ENCODE data around the gene ZMYM4.

ZMYM4 gene

GRCh38 chr1:35359995-35360394 is 91.5 kb downstream of the ZMYM4 start:
- TF ChIP-seq EZH2phosphoT487 (IDR thresholded peaks at IDR 0.05; ENCODE audit: borderline replicate concordance, low read length) (no peak), CTCF (IDR thresholded peaks at IDR 0.05; ENCODE audit: low read depth, low read length, poor library complexity, severe bottlenecking) (no peak)
- Histone ChIP-seq H3F3A (ENCODE audit: control insufficient read depth, insufficient read depth) (peaks cover 8% of the 10 kb centered on the region; the same call in 1 of the 2 replicates), H3K36me3 (ENCODE audit: control insufficient read depth, low read length) (peaks cover 30% of the 10 kb centered on the region), H3K27ac (ENCODE audit: low read depth, low read length) (no peak overlapping the region), H3K4me2 (ENCODE audit: low read length) (no peak overlapping the region), H4K20me1 (ENCODE audit: control insufficient read depth, insufficient read depth, low read depth, low read length) (no peaks in the 10 kb centered on the region), H3K9me2 (replicated peaks; ENCODE audit: control insufficient read depth, low read length) (no peaks in the 10 kb centered on the region), H3K79me2 (ENCODE audit: control insufficient read depth, low read length) (no peaks in the 10 kb centered on the region), H3K4me3 (ENCODE audit: low read length) (no peak overlapping the region), H3K4me1 (ENCODE audit: control insufficient read depth, low read length) (peaks cover 21% of the 10 kb centered on the region), H3K9me3 (ENCODE audit: control insufficient read depth, insufficient read depth, low read length) (no peaks in the 10 kb centered on the region), H3K27me3 (ENCODE audit: control insufficient read depth, low read length) (no peaks in the 10 kb centered on the region)

- H3K79me2 ChIP-seq (ENCODE audit: control insufficient read depth, low read length) = no peaks in the 10 kb centered on the region
- H4K20me1 ChIP-seq (ENCODE audit: control insufficient read depth, insufficient read depth, low read depth, low read length) = no peaks in the 10 kb centered on the region
- H3K27ac ChIP-seq (ENCODE audit: low read depth, low read length) = no peak overlapping the region
- peaks cover 25% of the 10 kb centered on the region for H3K4me1 ChIP-seq (ENCODE audit: control insufficient read depth, low read length)
- peaks cover 8% of the 10 kb centered on the region; the same call in 1 of the 2 replicates for H3F3A ChIP-seq (ENCODE audit: control insufficient read depth, insufficient read depth)
- H3K4me2 ChIP-seq (ENCODE audit: low read length) = no peak overlapping the region
- TF ChIP-seq CTCF (IDR thresholded peaks at IDR 0.05; ENCODE audit: low read depth, low read length, poor library complexity, severe bottlenecking) (no peak), EZH2phosphoT487 (IDR thresholded peaks at IDR 0.05; ENCODE audit: borderline replicate concordance, low read length) (no peak)
- no peaks in the 10 kb centered on the region for H3K9me2 ChIP-seq (replicated peaks; ENCODE audit: control insufficient read depth, low read length)
- peaks cover 31% of the 10 kb centered on the region for H3K36me3 ChIP-seq (ENCODE audit: control insufficient read depth, low read length)
- no peak overlapping the region for H3K4me3 ChIP-seq (ENCODE audit: low read length)
- no peaks in the 10 kb centered on the region for H3K27me3 ChIP-seq (ENCODE audit: control insufficient read depth, low read length)
- no peaks in the 10 kb centered on the region for H3K9me3 ChIP-seq (ENCODE audit: control insufficient read depth, insufficient read depth, low read length)
Observed at GRCh38 chr1:35361638-35362037, 93.1 kb downstream of the ZMYM4 start.

- Histone ChIP-seq H3K9me3 (ENCODE audit: control insufficient read depth, insufficient read depth, low read length) (no peaks in the 10 kb centered on the region), H3K36me3 (ENCODE audit: control insufficient read depth, low read length) (peaks cover 28% of the 10 kb centered on the region), H3K4me2 (ENCODE audit: low read length) (peak overlapping the region; percentile 35), H3K79me2 (ENCODE audit: control insufficient read depth, low read length) (no peaks in the 10 kb centered on the region), H3K4me3 (ENCODE audit: low read length) (peak overlapping the region; percentile 4; the same call in 1 of the 2 replicates), H3K27ac (ENCODE audit: low read depth, low read length) (peak overlapping the region; percentile 40), H3F3A (ENCODE audit: control insufficient read depth, insufficient read depth) (peaks cover 16% of the 10 kb centered on the region; the same call in 1 of the 2 replicates), H3K27me3 (ENCODE audit: control insufficient read depth, low read length) (no peaks in the 10 kb centered on the region), H3K4me1 (ENCODE audit: control insufficient read depth, low read length) (peaks cover 25% of the 10 kb centered on the region), H4K20me1 (ENCODE audit: control insufficient read depth, insufficient read depth, low read depth, low read length) (no peaks in the 10 kb centered on the region), H3K9me2 (replicated peaks; ENCODE audit: control insufficient read depth, low read length) (no peaks in the 10 kb centered on the region)
- no peak for TF ChIP-seq CTCF (IDR thresholded peaks at IDR 0.05; ENCODE audit: low read depth, low read length, poor library complexity, severe bottlenecking)
- no peak for TF ChIP-seq EZH2phosphoT487 (IDR thresholded peaks at IDR 0.05; ENCODE audit: borderline replicate concordance, low read length)
Observed at GRCh38 chr1:35364741-35365140, 96.2 kb downstream of the ZMYM4 start.
